K562 (cell line): ENCODE measurements around the gene ZNF181. TPM values are rescaled to one million over a fixed set of nuclear protein-coding genes. Genes with fewer than 3 reads are reported as not detected.

Experiments
- MGA ChIP-seq: fragments of 450-650 bp; IDR thresholded peaks from 2 replicates; pipeline ENCODE4 v1.6.1; 2016; ENCODE audit warnings: mild to moderate bottlenecking, moderate library complexity
- RREB1 ChIP-seq: fragments of 250-450 bp; sonication (Bioruptor Pico); IDR thresholded peaks from 2 replicates; pipeline ENCODE4 v1.4.0; 2020
- polyA plus RNA-seq, 8 experiments: library from polyadenylated mRNA; depleted of rRNA in 4 of 8; stranded (reverse) in 5 of 8; unstranded in 3 of 8; fragments of >200 nt; fragmentation: Nextera tagmentation in 2 of 8; fragmentation: Illumina TruSeq in 1 of 8; extraction: Ambion mirVana in 2 of 8; extraction: Trizol in 1 of 8; gene quantifications; 2 replicates each; pipeline versions ENCODE4 v1.2.1 to v1.2.3, GENCODE V29; 2011 to 2014; ENCODE audit warnings: inconsistent platforms in 1 of 8, missing spikeins in 1 of 8
- total RNA-seq, 7 experiments: library from RNA; depleted of rRNA in 6 of 7; stranded (reverse); fragments of >200 nt in 6 of 7; fragmentation: Illumina TruSeq in 2 of 7; extraction: Trizol in 2 of 7; gene quantifications; 2 replicates each; pipeline versions ENCODE4 v1.2.1 to v1.2.3, GENCODE V29; 2011 to 2021; ENCODE audit warnings: low replicate concordance in 1 of 7

The ZNF181 gene
- total and polyA plus RNA-seq, 9 of the 15 experiments (the other 6 are each of a cell fraction or from before 2014, with no cell fraction given), result 4.3 to 20.3 (median 12.1) TPM

GRCh38 chr19:34733266-34733745 is 737 bp upstream of the ZNF181 start (continued):
- TF ChIP-seq RREB1 (CRISPR knock-in tag) (0 out of 2 replicates have a peak, but pooled peaks have one; percentile 38), MGA (peak; percentile 68)
